ENCODE results near the gene RCBTB2. TPM values are rescaled to one million over a fixed set of nuclear protein-coding genes. Genes with fewer than 3 reads are reported as not detected.

Gene RCBTB2
- total and polyA plus RNA-seq, 9 of the 15 experiments (the other 6 are each of a cell fraction or from before 2014, with no cell fraction given), result 0.91 to 3.3 (median 1.5) TPM

DNA sequence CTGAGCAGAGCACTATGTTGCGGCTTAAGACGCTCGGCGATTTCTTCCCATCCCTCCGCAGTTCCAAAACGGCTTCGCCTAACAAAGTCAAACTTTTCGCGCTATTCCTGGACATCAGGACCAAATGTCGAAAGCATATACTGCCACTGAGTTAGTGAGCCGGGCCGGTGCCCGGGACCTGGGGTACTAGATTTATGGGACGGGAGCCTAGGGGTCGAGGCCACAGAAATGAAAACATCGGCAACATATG is 699 bp downstream of the RCBTB2 start:
- Histone ChIP-seq H3K27ac (ENCODE audit: extremely low read depth, low read depth, low read length) (peak overlapping the region; percentile 64), H3K9ac (ENCODE audit: insufficient read depth in 1 of 2, low read depth in 2 of 2, low read length in 2 of 2) (peak overlapping the region; percentile 62 to 86), H3K27me3 (ENCODE audit: control insufficient read depth in 2 of 2, insufficient read depth in 2 of 2, low read length in 2 of 2) (no peaks in the 10 kb centered on the region), H3K36me3 (ENCODE audit: control insufficient read depth, insufficient read depth, low read length) (no peaks in the 10 kb centered on the region), H3K4me1 (replicated peaks in 1 of 2; ENCODE audit: control insufficient read depth in 2 of 2, insufficient read depth in 2 of 2, low read length in 2 of 2) (peaks cover 5 to 7% of the 10 kb centered on the region in 2 experiments; a peak in 4 of 5 replicates), H3K4me2 (ENCODE audit: insufficient read depth, low read length) (peak overlapping the region; percentile 83), H2AFZ (ENCODE audit: low read depth, low read length) (peak overlapping the region; percentile 82), H3K4me3 (peak overlapping the region; percentile 36), H3K9me3 (replicated peaks; ENCODE audit: control insufficient read depth, insufficient read depth, low read depth, low read length) (no peaks in the 10 kb centered on the region), H4K20me1 (replicated peaks; ENCODE audit: control insufficient read depth, insufficient read depth, low read length) (no peaks in the 10 kb centered on the region), H3K9me1 (ENCODE audit: control insufficient read depth, insufficient read depth, low read length) (no peaks in the 10 kb centered on the region), H3K79me2 (ENCODE audit: control insufficient read depth, insufficient read depth, low read length) (no peaks in the 10 kb centered on the region)
- intact Hi-C loops (cut with micrococcal nuclease) (loop anchor here (5.0 kb wide), 1 partner anchor 45 kb away; no protein-coding TSS in a partner anchor), in situ Hi-C loops (cut with MboI) (no loop called here)
- WGBS (ENCODE audit: insufficient coverage, low coverage, missing lambda C conversion rate), result 39% methylated on average over 7 of the region's 16 CpGs
- TF ChIP-seq NR2C2 (CRISPR knock-in tag; IDR thresholded peaks at IDR 0.05) (no peak), NR2C2 (tag; IDR thresholded peaks at IDR 0.05) (0 out of 2 replicates have a peak, but pooled peaks have one; percentile 50), TAF1 (IDR thresholded peaks at IDR 0.05; ENCODE audit: control insufficient read depth, extremely low read depth, insufficient read depth, low read length, severe bottlenecking) (peak; percentile 22), STAG1 (CRISPR knock-in tag; IDR thresholded peaks at IDR 0.05; ENCODE audit: borderline replicate concordance) (no peak)
- no peak for DNase-seq (ENCODE audit: extremely low read depth in 1 of 4, low spot score in 3 of 4)
- BruUV-seq (replicated peaks), result no TSS peak
- ChIA-PET CTCF (ENCODE audit: low intra/inter-chr PET ratio) (no interaction called here), POLR2A (no interaction called here)
- peak; percentile 48 for ATAC-seq
- no peak for FAIRE-seq

DNA sequence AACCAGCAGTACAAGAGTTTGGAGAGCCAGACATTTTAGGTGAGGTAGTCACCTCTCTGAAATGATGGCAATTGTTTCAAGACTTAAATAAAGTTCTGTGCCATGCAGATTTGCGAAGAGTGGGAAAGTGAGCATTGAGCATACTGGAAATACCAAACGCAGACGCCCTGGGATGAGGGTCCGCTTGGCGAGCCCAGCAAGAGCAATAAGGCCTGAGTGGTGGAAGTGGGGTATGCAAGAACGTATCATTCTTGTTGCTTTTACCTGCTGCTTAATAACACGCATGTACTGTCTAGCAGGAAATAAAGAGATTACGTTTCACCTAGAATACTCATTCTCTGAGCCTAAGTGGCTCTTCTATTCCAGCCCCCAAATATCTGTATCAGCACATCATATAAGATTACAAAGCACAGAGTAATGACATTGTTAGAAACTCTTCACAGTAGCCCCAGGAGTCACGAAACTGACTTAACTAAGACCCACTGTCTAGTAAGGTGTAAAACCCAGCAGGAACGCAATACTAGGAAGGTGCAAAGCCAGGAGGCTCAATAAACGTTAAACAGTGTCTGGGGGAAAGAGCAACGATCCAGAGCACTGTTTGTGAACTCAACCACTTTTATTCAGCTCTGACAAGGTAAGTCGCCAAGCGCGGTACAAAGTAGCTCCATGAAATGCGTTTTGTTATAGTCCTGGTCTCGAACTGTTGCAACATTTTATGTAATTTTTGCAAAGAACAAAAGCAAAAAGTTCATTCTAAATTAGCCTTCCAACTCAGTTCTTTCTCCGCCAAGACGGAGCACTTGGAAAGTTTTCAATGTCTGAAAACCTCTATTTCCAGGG is 1.2 kb downstream of the RCBTB2 start:
- no peaks in the 10 kb centered on the region for H4K20me1 ChIP-seq (replicated peaks; ENCODE audit: control insufficient read depth, insufficient read depth, low read length)
- no peaks in the 10 kb centered on the region for H3K27me3 ChIP-seq (ENCODE audit: control insufficient read depth in 2 of 2, insufficient read depth in 2 of 2, low read length in 2 of 2)
- TF ChIP-seq C11orf30 (IDR thresholded peaks at IDR 0.05; ENCODE audit: low read depth), result 0 out of 2 replicates have a peak, but pooled peaks have one; percentile 10
- no peak for TF ChIP-seq CAMTA2 (CRISPR knock-in tag; conservative IDR thresholded peaks at IDR 0.05)
- no peaks in the 10 kb centered on the region for H3K79me2 ChIP-seq (ENCODE audit: control insufficient read depth, insufficient read depth, low read length)
- no peaks in the 10 kb centered on the region for H3K9me3 ChIP-seq (replicated peaks; ENCODE audit: control insufficient read depth, insufficient read depth, low read depth, low read length)
- ChIA-PET CTCF (ENCODE audit: low intra/inter-chr PET ratio) (no interaction called here), POLR2A (no interaction called here)
- no peaks in the 10 kb centered on the region for H3K9me1 ChIP-seq (ENCODE audit: control insufficient read depth, insufficient read depth, low read length)
- H2AFZ ChIP-seq (ENCODE audit: low read depth, low read length), result peak overlapping the region; percentile 82
- DNase-seq (ENCODE audit: extremely low read depth in 1 of 4, low spot score in 3 of 4), result peak in 1 of 4 experiments; percentile 20
- peak; percentile 15 for ATAC-seq
- peak overlapping the region; percentile 62 to 86 for H3K9ac ChIP-seq (ENCODE audit: insufficient read depth in 1 of 2, low read depth in 2 of 2, low read length in 2 of 2)
- H3K4me1 ChIP-seq (replicated peaks in 1 of 2; ENCODE audit: control insufficient read depth in 2 of 2, insufficient read depth in 2 of 2, low read length in 2 of 2), result peaks cover 5 to 7% of the 10 kb centered on the region in 2 experiments; a peak in 4 of 5 replicates
- TSS peak; percentile 67 for BruUV-seq (replicated peaks)
- no peaks in the 10 kb centered on the region for H3K36me3 ChIP-seq (ENCODE audit: control insufficient read depth, insufficient read depth, low read length)
- H3K4me3 ChIP-seq, result peak overlapping the region; percentile 36
- FAIRE-seq, result no peak
- WGBS (ENCODE audit: insufficient coverage, low coverage, missing lambda C conversion rate), result 14% methylated on average over 19 of the region's 19 CpGs
- intact Hi-C loops (cut with micrococcal nuclease), result loop anchor here (5.0 kb wide), 1 partner anchor 46 kb away; no protein-coding TSS in a partner anchor
- peak overlapping the region; percentile 64 for H3K27ac ChIP-seq (ENCODE audit: extremely low read depth, low read depth, low read length)
- in situ Hi-C loops (cut with MboI), result no loop called here
- peak overlapping the region; percentile 83 for H3K4me2 ChIP-seq (ENCODE audit: insufficient read depth, low read length)
